Ovary (tissue), 3 donors: ENCODE measurements around the gene KRTAP5-7.

Experiments used
- POLR2A ChIP-seq: fragments of 450-650 bp; IDR thresholded peaks from one replicate; pipeline ENCODE4 v1.6.1; 2017; ENCODE audit warnings: antibody characterized with exemption, mild to moderate bottlenecking, moderate library complexity
- TF ChIP-seq, protein P1 (sequence below), 3 donors: fragments of 450-650 bp in 2 of 3; fragments of 200-600 bp in 1 of 3; IDR thresholded peaks; one replicate each; pipeline versions ENCODE4 v1.5.1 to v1.8.0; 2016 to 2022; ENCODE audit warnings: antibody characterized with exemption in 3 of 3, mild to moderate bottlenecking in 1 of 3
- donor health status: DM: no; HTN: no; CAD: no.

DNA sequence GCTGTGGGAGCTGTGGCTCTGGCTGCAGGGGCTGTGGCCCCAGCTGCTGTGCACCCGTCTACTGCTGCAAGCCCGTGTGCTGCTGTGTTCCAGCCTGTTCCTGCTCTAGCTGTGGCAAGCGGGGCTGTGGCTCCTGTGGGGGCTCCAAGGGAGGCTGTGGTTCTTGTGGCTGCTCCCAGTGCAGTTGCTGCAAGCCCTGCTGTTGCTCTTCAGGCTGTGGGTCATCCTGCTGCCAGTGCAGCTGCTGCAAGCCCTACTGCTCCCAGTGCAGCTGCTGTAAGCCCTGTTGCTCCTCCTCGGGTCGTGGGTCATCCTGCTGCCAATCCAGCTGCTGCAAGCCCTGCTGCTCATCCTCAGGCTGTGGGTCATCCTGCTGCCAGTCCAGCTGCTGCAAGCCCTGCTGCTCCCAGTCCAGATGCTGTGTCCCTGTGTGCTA, 21.7 kb downstream of the KRTAP5-7 start:
- TF ChIP-seq, protein P1, sequence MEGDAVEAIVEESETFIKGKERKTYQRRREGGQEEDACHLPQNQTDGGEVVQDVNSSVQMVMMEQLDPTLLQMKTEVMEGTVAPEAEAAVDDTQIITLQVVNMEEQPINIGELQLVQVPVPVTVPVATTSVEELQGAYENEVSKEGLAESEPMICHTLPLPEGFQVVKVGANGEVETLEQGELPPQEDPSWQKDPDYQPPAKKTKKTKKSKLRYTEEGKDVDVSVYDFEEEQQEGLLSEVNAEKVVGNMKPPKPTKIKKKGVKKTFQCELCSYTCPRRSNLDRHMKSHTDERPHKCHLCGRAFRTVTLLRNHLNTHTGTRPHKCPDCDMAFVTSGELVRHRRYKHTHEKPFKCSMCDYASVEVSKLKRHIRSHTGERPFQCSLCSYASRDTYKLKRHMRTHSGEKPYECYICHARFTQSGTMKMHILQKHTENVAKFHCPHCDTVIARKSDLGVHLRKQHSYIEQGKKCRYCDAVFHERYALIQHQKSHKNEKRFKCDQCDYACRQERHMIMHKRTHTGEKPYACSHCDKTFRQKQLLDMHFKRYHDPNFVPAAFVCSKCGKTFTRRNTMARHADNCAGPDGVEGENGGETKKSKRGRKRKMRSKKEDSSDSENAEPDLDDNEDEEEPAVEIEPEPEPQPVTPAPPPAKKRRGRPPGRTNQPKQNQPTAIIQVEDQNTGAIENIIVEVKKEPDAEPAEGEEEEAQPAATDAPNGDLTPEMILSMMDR (IDR thresholded peaks at IDR 0.05): no peak
- TF ChIP-seq POLR2A: no peak
